B cell (primary cell): Measurements from ENCODE around the gene ABCG1. TPM values are rescaled to one million over a fixed set of nuclear protein-coding genes. Genes with fewer than 3 reads are reported as not detected.

Experiments used
- ATAC-seq: fragments of 200-7000 bp; cut with Tn5 transposase; one replicate; pipeline ENCODE4 v1.10.0; 2021; ENCODE audit warnings: low read depth, mild to moderate bottlenecking, moderate number of reproducible peaks, moderate library complexity
- CTCF ChIA-PET: fragments of 350-600 bp; sonication (Branson Sonifier 250); formaldehyde crosslinking; loops from one replicate; lab custom pipeline; 2021; ENCODE audit warnings: antibody characterized with exemption, inconsistent platforms; lab: Charles Lee
- POLR2A ChIA-PET: fragments of 350-600 bp; sonication (Branson Sonifier 250); formaldehyde crosslinking; loops from one replicate; lab custom pipeline; 2021; ENCODE audit warnings: antibody characterized with exemption; lab: Charles Lee
- DNase-seq: peaks from one replicate; pipeline ENCODE4 v3.0.0; 2013
- H2AFZ ChIP-seq: 2 replicates; pipeline ENCODE4 v1.6.1; 2012; ENCODE audit warnings: mild to moderate bottlenecking, low read depth, low read length; ENCODE audit not compliant: insufficient read depth, poor library complexity, severe bottlenecking
- H3K27ac ChIP-seq, 2 donors: 1 replicate in 1 of 2; 2 replicates in 1 of 2; pipeline ENCODE4 v1.5.1; 2012 to 2013; ENCODE audit warnings: low read length in 2 of 2, mild to moderate bottlenecking in 2 of 2, moderate library complexity in 1 of 2
- H3K27me3 ChIP-seq, 4 experiments: fragments of 200-600 bp in 1 of 4; sonication (generic) in 1 of 4; replicated peaks in 1 of 4; 1 replicate in 2 of 4; 2 replicates in 2 of 4; pipeline versions ENCODE4 v1.6.1 to v1.7.0; 2013 to 2016; ENCODE audit warnings: low read length in 3 of 4, mild to moderate bottlenecking in 2 of 4, mixed read lengths in 1 of 4, moderate library complexity in 1 of 4; ENCODE audit not compliant: insufficient read depth in 4 of 4, control insufficient read depth in 3 of 4; ENCODE audit errors: control extremely low read depth in 1 of 4
- H3K36me3 ChIP-seq, 2 experiments: replicated peaks in 1 of 2; 1 replicate in 1 of 2; 2 replicates in 1 of 2; pipeline versions ENCODE4 v1.6.1 to v1.7.1; 2013; ENCODE audit warnings: low read length in 1 of 2; ENCODE audit not compliant: insufficient read depth in 2 of 2, control insufficient read depth in 1 of 2; ENCODE audit errors: control extremely low read depth in 1 of 2, extremely low read depth in 1 of 2
- H3K4me1 ChIP-seq, 2 donors: fragments of 200-600 bp in 1 of 2; sonication (generic) in 1 of 2; 1 replicate in 1 of 2; 2 replicates in 1 of 2; pipeline versions ENCODE4 v1.5.1 to v1.6.1; 2013 to 2017; ENCODE audit warnings: low read length in 2 of 2; ENCODE audit not compliant: control insufficient read depth in 2 of 2, insufficient read depth in 2 of 2
- H3K4me2 ChIP-seq: replicated peaks from 2 replicates; pipeline ENCODE3; 2012; ENCODE audit warnings: mild to moderate bottlenecking, low read depth, low read length; ENCODE audit not compliant: poor library complexity, severe bottlenecking
- H3K4me3 ChIP-seq, 5 experiments: fragments of 200-600 bp in 1 of 5; sonication (generic) in 1 of 5; 1 replicate in 3 of 5; 2 replicates in 2 of 5; pipeline versions ENCODE4 v1.5.1 to v1.7.0; 2011 to 2016; ENCODE audit warnings: low read length in 4 of 5, mild to moderate bottlenecking in 4 of 5, low read depth in 2 of 5, control low read depth in 1 of 5, moderate library complexity in 1 of 5; ENCODE audit not compliant: insufficient read depth in 1 of 5; ENCODE audit errors: control extremely low read depth in 1 of 5, extremely low read depth in 1 of 5
- H3K79me2 ChIP-seq: fragments of 200-600 bp; sonication (generic); one replicate; pipeline ENCODE4 v1.6.0; 2016; ENCODE audit warnings: low read length; ENCODE audit not compliant: control insufficient read depth, insufficient read depth
- H3K9ac ChIP-seq: fragments of 200-600 bp; sonication (generic); 2 replicates; pipeline ENCODE4 v1.6.1; 2017; ENCODE audit warnings: mild to moderate bottlenecking, low read length, moderate library complexity
- H3K9me3 ChIP-seq, 3 donors: one replicate each; pipeline versions ENCODE4 v1.6.1 to v1.7.1; 2013; ENCODE audit warnings: low read length in 2 of 3; ENCODE audit not compliant: control insufficient read depth in 2 of 3, insufficient read depth in 1 of 3; ENCODE audit errors: control extremely low read depth in 1 of 3
- H4K20me1 ChIP-seq: 2 replicates; pipeline ENCODE4 v1.6.0; 2012; ENCODE audit warnings: mild to moderate bottlenecking, low read length; ENCODE audit not compliant: insufficient read depth, control insufficient read depth, poor library complexity, severe bottlenecking
- H3K27ac Mint-ChIP-seq: one replicate; pipeline ENCODE4 v1.8.0; 2021; ENCODE audit warnings: mixed read lengths
- H3K27me3 Mint-ChIP-seq: one replicate; pipeline ENCODE4 v1.8.0; 2021; ENCODE audit warnings: mixed read lengths
- H3K4me1 Mint-ChIP-seq: one replicate; pipeline ENCODE4 v1.8.0; 2021; ENCODE audit warnings: mixed read lengths
- H3K4me3 Mint-ChIP-seq: one replicate; pipeline ENCODE4 v1.8.0; 2021; ENCODE audit warnings: mixed read lengths
- H3K9me3 Mint-ChIP-seq: one replicate; pipeline ENCODE4 v1.8.0; 2022; ENCODE audit warnings: mixed read lengths; ENCODE audit not compliant: insufficient read depth
- EZH2 ChIP-seq: IDR thresholded peaks from 2 replicates; pipeline ENCODE4 v1.6.1; 2012; ENCODE audit warnings: borderline replicate concordance, low read depth, mild to moderate bottlenecking, moderate library complexity, low read length; ENCODE audit not compliant: insufficient read depth, poor library complexity, severe bottlenecking
- WGBS: methylation state at CpG from one replicate; pipeline ENCODE4 v1.1.5; 2013; ENCODE audit warnings: missing lambda C conversion rate; ENCODE audit not compliant: insufficient coverage; 5-methylcytosine and 5-hydroxymethylcytosine counted together
- intact Hi-C: fragments of 100-400 bp; cut with micrococcal nuclease; formaldehyde crosslinking; loops from one replicate; pipeline ENCODE4 v1.10.0; 2022
- polyA plus RNA-seq: library from polyadenylated mRNA; depleted of rRNA; stranded (reverse); fragments of >200 nt; gene quantifications from 2 replicates; pipeline ENCODE4 v1.2.3, GENCODE V29; 2012
- total RNA-seq, 2 donors: library from RNA; stranded (reverse); fragments of 120-200 nt in 1 of 2; gene quantifications; 1 replicate in 1 of 2; 2 replicates in 1 of 2; pipeline versions ENCODE4 v1.2.3 to v1.2.4, GENCODE V29; 2013 to 2022
- TF ChIP-seq, protein P1 (sequence below): fragments of 200-600 bp; IDR thresholded peaks from one replicate; pipeline ENCODE4 v1.8.0; 2022; ENCODE audit warnings: antibody characterized with exemption, mild to moderate bottlenecking

ABCG1 gene
- total and polyA plus RNA-seq, 2 donors (not counting 1 experiment from before 2014, with no cell fraction given): 8.7 to 27.5 TPM

DNA sequence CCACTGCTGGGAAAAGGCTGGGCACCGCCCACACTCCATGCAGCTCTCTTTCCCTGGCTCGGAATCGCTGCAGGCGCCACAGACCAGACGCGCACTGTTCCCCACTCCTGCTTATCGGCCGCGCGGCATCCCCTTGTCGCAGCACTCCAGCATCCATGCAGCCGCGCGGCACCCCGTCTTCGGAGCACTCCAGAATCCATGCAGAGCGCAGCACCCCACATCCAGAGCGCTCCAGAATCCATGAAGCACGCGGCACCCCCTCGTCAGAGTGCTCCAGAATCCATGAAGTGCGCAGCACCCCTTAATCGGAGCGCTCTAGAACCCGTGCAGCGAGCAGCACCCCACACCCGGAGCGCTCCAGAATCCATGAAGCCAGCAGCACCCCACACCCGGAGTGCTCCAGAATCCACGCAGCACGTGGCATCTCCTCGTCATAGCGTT, 86.8 kb downstream of the ABCG1 start:
- Histone ChIP-seq H3K36me3 (no peaks in the 10 kb centered on the region), H3K27me3 (peaks cover 0 to 42% (median 13%) of the 10 kb centered on the region in 4 experiments), H4K20me1 (no peaks in the 10 kb centered on the region), H3K4me1 (peaks cover 7 to 14% of the 10 kb centered on the region in 2 donors), H3K27ac (no peak overlapping the region), H3K4me3 (no peak overlapping the region), H3K9me3 (peaks cover 0 to 3% (median 0%) of the 10 kb centered on the region in 3 donors), H3K9ac (no peak overlapping the region), H3K4me2 (no peak overlapping the region), H3K79me2 (no peaks in the 10 kb centered on the region), H2AFZ (no peak overlapping the region)
- DNase-seq (no peak), ATAC-seq (no peak)
- Mint-ChIP-seq H3K27me3 (peaks cover 26% of the 10 kb centered on the region), H3K9me3 (no peaks in the 10 kb centered on the region), H3K27ac (no peak overlapping the region), H3K4me1 (peaks cover 8% of the 10 kb centered on the region), H3K4me3 (no peak overlapping the region)
- POLR2A ChIA-PET: no interaction called here
- 96% methylated on average over 33 of the region's 33 CpGs for WGBS
- TF ChIP-seq, protein P1, sequence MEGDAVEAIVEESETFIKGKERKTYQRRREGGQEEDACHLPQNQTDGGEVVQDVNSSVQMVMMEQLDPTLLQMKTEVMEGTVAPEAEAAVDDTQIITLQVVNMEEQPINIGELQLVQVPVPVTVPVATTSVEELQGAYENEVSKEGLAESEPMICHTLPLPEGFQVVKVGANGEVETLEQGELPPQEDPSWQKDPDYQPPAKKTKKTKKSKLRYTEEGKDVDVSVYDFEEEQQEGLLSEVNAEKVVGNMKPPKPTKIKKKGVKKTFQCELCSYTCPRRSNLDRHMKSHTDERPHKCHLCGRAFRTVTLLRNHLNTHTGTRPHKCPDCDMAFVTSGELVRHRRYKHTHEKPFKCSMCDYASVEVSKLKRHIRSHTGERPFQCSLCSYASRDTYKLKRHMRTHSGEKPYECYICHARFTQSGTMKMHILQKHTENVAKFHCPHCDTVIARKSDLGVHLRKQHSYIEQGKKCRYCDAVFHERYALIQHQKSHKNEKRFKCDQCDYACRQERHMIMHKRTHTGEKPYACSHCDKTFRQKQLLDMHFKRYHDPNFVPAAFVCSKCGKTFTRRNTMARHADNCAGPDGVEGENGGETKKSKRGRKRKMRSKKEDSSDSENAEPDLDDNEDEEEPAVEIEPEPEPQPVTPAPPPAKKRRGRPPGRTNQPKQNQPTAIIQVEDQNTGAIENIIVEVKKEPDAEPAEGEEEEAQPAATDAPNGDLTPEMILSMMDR: no peak
- no peak for TF ChIP-seq EZH2
- intact Hi-C loops: no loop called here
- CTCF ChIA-PET: no interaction called here

DNA sequence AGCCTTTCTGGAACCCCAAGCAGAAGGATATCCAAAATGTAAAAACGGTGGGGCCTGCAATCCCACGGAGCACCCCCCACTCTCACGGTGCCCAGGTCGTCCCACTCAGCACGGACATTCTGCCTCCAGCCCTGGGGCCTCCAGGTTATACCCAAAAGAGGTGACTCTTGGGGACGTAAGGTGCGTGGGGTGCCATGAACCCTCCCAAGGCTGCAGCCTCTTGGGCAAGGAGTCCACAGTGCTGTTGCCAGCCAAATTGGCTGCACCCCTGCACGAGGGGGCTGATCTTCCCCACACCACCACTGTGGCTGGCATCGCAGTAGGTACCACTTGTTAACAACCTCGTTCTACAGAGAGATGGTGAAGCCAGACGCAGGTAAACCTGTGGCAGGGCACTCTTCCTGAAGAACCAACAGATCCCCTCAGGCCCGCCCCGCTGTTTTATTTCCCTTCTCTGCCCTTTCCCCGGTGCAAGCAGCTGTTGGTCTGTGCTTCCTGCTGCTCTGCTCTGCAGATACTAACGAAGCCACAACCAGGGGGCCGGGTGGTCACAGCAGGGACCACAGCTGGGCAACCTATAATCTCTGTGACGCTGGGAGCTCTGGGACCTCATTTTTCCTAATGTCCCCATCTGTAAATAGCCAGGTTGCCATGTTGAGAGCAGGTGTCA, 87.6 kb downstream of the ABCG1 start:
- WGBS: 41% methylated on average over 16 of the region's 17 CpGs
- Mint-ChIP-seq H3K27me3 (peaks cover 26% of the 10 kb centered on the region), H3K4me1 (peaks cover 8% of the 10 kb centered on the region), H3K4me3 (no peak overlapping the region), H3K9me3 (no peaks in the 10 kb centered on the region), H3K27ac (no peak overlapping the region)
- ChIA-PET CTCF (interaction anchor here (0.6 kb wide), 1 partner anchor 37 kb away, joined by 3 read pairs; no protein-coding TSS in a partner anchor), POLR2A (no interaction called here)
- Histone ChIP-seq H3K9ac (no peak overlapping the region), H3K79me2 (no peaks in the 10 kb centered on the region), H3K4me1 (peaks cover 7 to 14% of the 10 kb centered on the region in 2 donors), H3K27me3 (peaks cover 0 to 42% (median 13%) of the 10 kb centered on the region in 4 experiments), H3K9me3 (peaks cover 0 to 3% (median 0%) of the 10 kb centered on the region in 3 donors), H3K27ac (no peak overlapping the region), H3K4me3 (no peak overlapping the region), H3K4me2 (no peak overlapping the region), H2AFZ (no peak overlapping the region), H4K20me1 (no peaks in the 10 kb centered on the region), H3K36me3 (no peaks in the 10 kb centered on the region)
- no peak for TF ChIP-seq EZH2
- TF ChIP-seq, protein P1: no peak
- no peak for ATAC-seq
- intact Hi-C loops: no loop called here
- DNase-seq: no peak
